ENCODE data around the gene PPM1N. TPM values are rescaled to one million over a fixed set of nuclear protein-coding genes. Genes with fewer than 3 reads are reported as not detected.

The PPM1N gene
- total and polyA plus RNA-seq, 2 experiments from 2014 or later, result 0.40 to 0.59 TPM

DNA sequence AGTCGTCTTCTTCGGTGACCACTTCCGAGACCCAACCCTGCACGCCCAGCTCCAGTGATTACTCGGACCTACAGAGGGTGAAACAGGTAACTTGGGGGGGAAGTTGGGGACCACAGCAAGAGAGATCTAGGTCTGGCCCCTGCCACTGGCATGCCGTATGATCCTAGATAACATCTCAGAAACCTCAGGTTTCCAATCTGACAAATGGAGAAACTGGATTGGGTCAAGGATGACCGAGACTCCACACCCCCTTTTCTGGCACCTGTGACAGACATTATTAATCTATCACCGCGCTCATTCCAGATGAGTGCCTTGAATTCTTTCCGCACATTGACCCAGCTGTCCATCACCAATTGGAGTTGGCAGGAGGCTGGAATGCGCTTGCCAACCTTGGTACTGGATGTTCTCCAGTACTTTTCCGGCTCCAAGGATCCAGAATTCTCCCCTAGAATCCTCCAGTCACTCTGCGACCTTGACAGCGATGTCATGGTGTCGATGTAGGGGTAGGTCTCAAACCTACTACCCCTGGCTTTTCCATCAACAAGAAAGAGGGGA, 26.4 kb downstream of the PPM1N start:
- Histone ChIP-seq H3K4me2 (no peak overlapping the region), H3K9me2 (replicated peaks; ENCODE audit: insufficient read depth) (no peaks in the 10 kb centered on the region), H3K9me3 (ENCODE audit: low read depth) (no peaks in the 10 kb centered on the region), H3K4me3 (no peak overlapping the region), H3K4me1 (ENCODE audit: insufficient read depth) (peaks cover 4% of the 10 kb centered on the region), H4K20me1 (ENCODE audit: insufficient read depth, poor library complexity, severe bottlenecking) (no peaks in the 10 kb centered on the region), H3K27me3 (no peaks in the 10 kb centered on the region), H3K79me2 (no peaks in the 10 kb centered on the region), H3K27ac (no peak overlapping the region), H2AFZ (no peak overlapping the region), H3K36me3 (replicated peaks; ENCODE audit: insufficient read depth, low read depth) (no peaks in the 10 kb centered on the region)
- TF ChIP-seq EZH2 (IDR thresholded peaks at IDR 0.05; ENCODE audit: borderline replicate concordance), result no peak
- TF ChIP-seq EZH2phosphoT487 (IDR thresholded peaks at IDR 0.05; ENCODE audit: low read depth, severe bottlenecking, unreplicated experiment), result no peak
- TF ChIP-seq, protein P1, sequence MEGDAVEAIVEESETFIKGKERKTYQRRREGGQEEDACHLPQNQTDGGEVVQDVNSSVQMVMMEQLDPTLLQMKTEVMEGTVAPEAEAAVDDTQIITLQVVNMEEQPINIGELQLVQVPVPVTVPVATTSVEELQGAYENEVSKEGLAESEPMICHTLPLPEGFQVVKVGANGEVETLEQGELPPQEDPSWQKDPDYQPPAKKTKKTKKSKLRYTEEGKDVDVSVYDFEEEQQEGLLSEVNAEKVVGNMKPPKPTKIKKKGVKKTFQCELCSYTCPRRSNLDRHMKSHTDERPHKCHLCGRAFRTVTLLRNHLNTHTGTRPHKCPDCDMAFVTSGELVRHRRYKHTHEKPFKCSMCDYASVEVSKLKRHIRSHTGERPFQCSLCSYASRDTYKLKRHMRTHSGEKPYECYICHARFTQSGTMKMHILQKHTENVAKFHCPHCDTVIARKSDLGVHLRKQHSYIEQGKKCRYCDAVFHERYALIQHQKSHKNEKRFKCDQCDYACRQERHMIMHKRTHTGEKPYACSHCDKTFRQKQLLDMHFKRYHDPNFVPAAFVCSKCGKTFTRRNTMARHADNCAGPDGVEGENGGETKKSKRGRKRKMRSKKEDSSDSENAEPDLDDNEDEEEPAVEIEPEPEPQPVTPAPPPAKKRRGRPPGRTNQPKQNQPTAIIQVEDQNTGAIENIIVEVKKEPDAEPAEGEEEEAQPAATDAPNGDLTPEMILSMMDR (IDR thresholded peaks at IDR 0.05; ENCODE audit: poor library complexity), result no peak
- no peak for DNase-seq (ENCODE audit: low spot score)
- WGBS (ENCODE audit: low lambda C conversion rate, missing lambda C conversion rate), result 96% methylated on average over 15 of the region's 15 CpGs

GRCh38 chr19:45526143-45526542, 27.9 kb downstream of the PPM1N start:
- Histone ChIP-seq H3K4me2 (no peak overlapping the region), H2AFZ (no peak overlapping the region), H3K4me3 (no peak overlapping the region), H4K20me1 (ENCODE audit: insufficient read depth, poor library complexity, severe bottlenecking) (no peaks in the 10 kb centered on the region), H3K27me3 (no peaks in the 10 kb centered on the region), H3K79me2 (no peaks in the 10 kb centered on the region), H3K9me2 (replicated peaks; ENCODE audit: insufficient read depth) (no peaks in the 10 kb centered on the region), H3K4me1 (ENCODE audit: insufficient read depth) (peaks cover 4% of the 10 kb centered on the region), H3K9me3 (ENCODE audit: low read depth) (no peaks in the 10 kb centered on the region), H3K27ac (no peak overlapping the region), H3K36me3 (replicated peaks; ENCODE audit: insufficient read depth, low read depth) (no peaks in the 10 kb centered on the region)
- TF ChIP-seq EZH2phosphoT487 (IDR thresholded peaks at IDR 0.05; ENCODE audit: low read depth, severe bottlenecking, unreplicated experiment), result no peak
- TF ChIP-seq, protein P1 (IDR thresholded peaks at IDR 0.05; ENCODE audit: poor library complexity), result no peak
- no peak for TF ChIP-seq EZH2 (IDR thresholded peaks at IDR 0.05; ENCODE audit: borderline replicate concordance)
- 92% methylated on average over 9 of the region's 9 CpGs for WGBS (ENCODE audit: low lambda C conversion rate, missing lambda C conversion rate)
- peak; percentile 75 for DNase-seq (ENCODE audit: low spot score)

DNA sequence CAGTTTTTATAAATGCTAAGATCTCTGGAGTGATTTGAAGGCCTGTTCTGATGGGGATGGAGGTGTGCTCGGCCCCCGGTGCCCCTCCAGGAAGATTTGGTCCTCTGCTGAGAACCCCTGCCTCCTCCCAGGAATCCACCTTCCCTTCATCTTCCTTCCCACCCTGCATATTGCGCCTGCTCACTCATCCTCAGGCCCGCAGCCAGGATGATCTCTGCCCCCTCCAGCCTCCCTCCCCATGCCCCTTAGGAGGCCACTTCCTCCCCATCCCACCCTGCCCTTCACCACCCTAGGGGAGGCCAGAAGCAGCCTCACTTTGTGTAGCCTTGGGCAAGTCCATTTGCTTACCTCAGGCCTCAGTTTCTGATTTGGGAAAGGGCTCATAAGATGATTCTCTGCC, 28.7 kb downstream of the PPM1N start:
- no peaks in the 10 kb centered on the region for H3K36me3 ChIP-seq (replicated peaks; ENCODE audit: insufficient read depth, low read depth)
- TF ChIP-seq EZH2phosphoT487 (IDR thresholded peaks at IDR 0.05; ENCODE audit: low read depth, severe bottlenecking, unreplicated experiment), result no peak
- TF ChIP-seq, protein P1 (IDR thresholded peaks at IDR 0.05; ENCODE audit: poor library complexity), result no peak
- no peak for TF ChIP-seq EZH2 (IDR thresholded peaks at IDR 0.05; ENCODE audit: borderline replicate concordance)
- no peaks in the 10 kb centered on the region for H3K27me3 ChIP-seq
- no peak overlapping the region for H3K4me2 ChIP-seq
- no peak for DNase-seq (ENCODE audit: low spot score)
- H3K79me2 ChIP-seq, result no peaks in the 10 kb centered on the region
- no peaks in the 10 kb centered on the region for H3K9me3 ChIP-seq (ENCODE audit: low read depth)
- no peak overlapping the region for H3K4me3 ChIP-seq
- H3K4me1 ChIP-seq (ENCODE audit: insufficient read depth), result peaks cover 4% of the 10 kb centered on the region
- 100% methylated on average over 2 of the region's 4 CpGs for WGBS (ENCODE audit: low lambda C conversion rate, missing lambda C conversion rate)
- no peak overlapping the region for H3K27ac ChIP-seq
- no peak overlapping the region for H2AFZ ChIP-seq
- no peaks in the 10 kb centered on the region for H4K20me1 ChIP-seq (ENCODE audit: insufficient read depth, poor library complexity, severe bottlenecking)
- no peaks in the 10 kb centered on the region for H3K9me2 ChIP-seq (replicated peaks; ENCODE audit: insufficient read depth)

Measured in hepatocyte (in vitro differentiated cells).